ENCODE results near the gene TRHDE. TPM values are rescaled to one million over a fixed set of nuclear protein-coding genes. Genes with fewer than 3 reads are reported as not detected.

TRHDE gene
- total RNA-seq, 1 donor from 2014 or later = 34.9 TPM

GRCh38 chr12:72273851-72274351, 1.7 kb downstream of the TRHDE start:
- no peaks in the 10 kb centered on the region for H3K36me3 ChIP-seq
- TF ChIP-seq CTCF (IDR thresholded peaks at IDR 0.05) = no peak
- TF ChIP-seq POLR2AphosphoS5 (IDR thresholded peaks at IDR 0.05; ENCODE audit: insufficient read depth in 1 of 2, low read depth in 1 of 2) = no peak
- no peak for TF ChIP-seq POLR2A (IDR thresholded peaks at IDR 0.05)
- H3K4me3 ChIP-seq = peak overlapping the region; percentile 70 to 78
- no peaks in the 10 kb centered on the region for H3K9me3 ChIP-seq
- intact Hi-C loops (cut with DNase I) = no loop called here
- peak overlapping the region; percentile 87 for H3K27ac ChIP-seq
- peaks cover 12% of the 10 kb centered on the region for H3K4me1 ChIP-seq
- H3K27me3 ChIP-seq = peaks cover 7% of the 10 kb centered on the region
- no peak for DNase-seq (ENCODE audit: extremely low spot score in 2 of 2)

GRCh38 chr12:72274931-72275330, 2.8 kb downstream of the TRHDE start:
- DNase-seq (ENCODE audit: extremely low spot score in 2 of 2) = no peak
- TF ChIP-seq POLR2A (IDR thresholded peaks at IDR 0.05) (peak in 1 of 2 donors; percentile 19), CTCF (IDR thresholded peaks at IDR 0.05) (no peak)
- H3K4me3 ChIP-seq = peak overlapping the region; percentile 70 to 78
- no peaks in the 10 kb centered on the region for H3K36me3 ChIP-seq
- intact Hi-C loops (cut with DNase I) = no loop called here
- peaks cover 7% of the 10 kb centered on the region for H3K27me3 ChIP-seq
- H3K27ac ChIP-seq = peak overlapping the region; percentile 87
- H3K4me1 ChIP-seq = peaks cover 12% of the 10 kb centered on the region
- no peaks in the 10 kb centered on the region for H3K9me3 ChIP-seq

DNA sequence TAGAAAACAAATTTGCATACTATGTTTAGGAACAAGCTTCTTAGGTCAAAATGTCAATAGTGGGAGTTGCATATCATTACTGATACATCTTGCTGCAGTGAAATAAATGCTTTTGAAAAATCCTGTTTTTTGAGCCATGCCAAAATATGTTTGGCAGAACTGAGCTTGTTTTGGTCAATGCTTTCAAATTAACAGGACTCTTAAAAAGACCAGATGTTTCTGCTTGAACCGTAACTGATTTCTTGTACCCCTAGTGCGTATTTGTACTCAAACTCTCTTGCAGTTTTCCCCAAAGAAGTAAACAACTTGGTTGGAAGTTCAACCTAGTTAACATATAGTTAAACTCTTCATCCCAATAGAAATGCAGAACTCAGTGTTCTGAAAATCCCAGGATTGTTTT, 3.4 kb downstream of the TRHDE start:
- Histone ChIP-seq H3K4me3 (peak overlapping the region; percentile 70 to 78), H3K4me1 (peaks cover 12% of the 10 kb centered on the region), H3K36me3 (no peaks in the 10 kb centered on the region), H3K27ac (peak overlapping the region; percentile 87), H3K27me3 (peaks cover 7% of the 10 kb centered on the region), H3K9me3 (no peaks in the 10 kb centered on the region)
- DNase-seq (ENCODE audit: extremely low spot score in 2 of 2) = no peak
- intact Hi-C loops (cut with DNase I) = no loop called here
- TF ChIP-seq POLR2A (IDR thresholded peaks at IDR 0.05) = no peak
- TF ChIP-seq CTCF (IDR thresholded peaks at IDR 0.05) = no peak
- no peak for TF ChIP-seq POLR2AphosphoS5 (IDR thresholded peaks at IDR 0.05; ENCODE audit: insufficient read depth in 1 of 2, low read depth in 1 of 2)

DNA sequence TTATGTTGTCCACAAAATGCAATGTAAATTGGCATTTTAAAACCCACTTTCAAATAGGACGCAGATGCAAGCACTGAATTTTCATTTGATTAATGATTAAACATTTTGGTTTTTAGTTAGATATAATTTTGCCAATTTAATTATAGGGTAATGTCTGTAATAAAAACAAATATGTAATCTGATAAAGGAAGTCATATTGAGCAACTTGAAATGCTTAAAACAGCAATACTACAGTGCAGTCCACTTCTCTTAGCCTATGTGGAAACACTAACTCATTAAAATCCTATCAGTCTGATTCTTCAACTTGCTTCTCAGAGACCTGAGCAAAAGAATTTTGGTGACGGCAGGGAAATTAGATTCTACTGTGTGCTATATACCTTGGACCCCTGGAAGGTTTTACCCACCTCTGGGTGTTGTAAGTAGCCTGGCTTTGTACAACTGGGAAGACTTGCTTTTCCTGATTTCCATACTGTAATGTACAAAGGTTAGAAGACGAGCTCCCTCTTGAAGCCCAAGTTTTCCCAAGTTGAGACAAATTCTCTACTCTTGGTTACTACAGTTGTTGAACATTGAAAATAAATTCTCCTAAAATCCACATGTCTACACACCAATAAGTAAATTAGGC, 4.1 kb downstream of the TRHDE start:
- no peak for TF ChIP-seq CTCF (IDR thresholded peaks at IDR 0.05)
- no peak for TF ChIP-seq POLR2A (IDR thresholded peaks at IDR 0.05)
- no peak for TF ChIP-seq POLR2AphosphoS5 (IDR thresholded peaks at IDR 0.05; ENCODE audit: insufficient read depth in 1 of 2, low read depth in 1 of 2)
- no peak for DNase-seq (ENCODE audit: extremely low spot score in 2 of 2)
- H3K4me3 ChIP-seq = peak overlapping the region; percentile 70 to 78
- H3K27me3 ChIP-seq = peaks cover 7% of the 10 kb centered on the region
- intact Hi-C loops (cut with DNase I) = no loop called here
- peaks cover 12% of the 10 kb centered on the region for H3K4me1 ChIP-seq
- peak overlapping the region; percentile 39 for H3K27ac ChIP-seq
- H3K36me3 ChIP-seq = no peaks in the 10 kb centered on the region
- no peaks in the 10 kb centered on the region for H3K9me3 ChIP-seq

- Histone ChIP-seq H3K36me3 (no peaks in the 10 kb centered on the region), H3K4me3 (peak overlapping the region; percentile 3 to 70), H3K4me1 (peaks cover 12% of the 10 kb centered on the region), H3K9me3 (no peaks in the 10 kb centered on the region), H3K27ac (peak overlapping the region; percentile 39), H3K27me3 (peaks cover 7% of the 10 kb centered on the region)
- DNase-seq (ENCODE audit: extremely low spot score in 2 of 2) = no peak
- TF ChIP-seq POLR2AphosphoS5 (IDR thresholded peaks at IDR 0.05; ENCODE audit: insufficient read depth in 1 of 2, low read depth in 1 of 2) = no peak
- intact Hi-C loops (cut with DNase I) = no loop called here
Measured at GRCh38 chr12:72277415-72277814, 5.2 kb downstream of the TRHDE start.

Measured in vagina (tissue), 2 donors.